OCI-LY3 (cell line): ENCODE results near the gene G6PD.

Experiments
- H2AFZ ChIP-seq: fragments of 200-600, 300-600 bp; shearing (Covaris generic); 2 replicates; pipeline ENCODE4 v1.6.0; 2014; ENCODE audit warnings: antibody characterized with exemption, low read depth, low read length
- H3K27ac ChIP-seq: fragments of 200-600, 300-600 bp; sonication (generic); 2 replicates; pipeline ENCODE4 v1.5.1; 2014; ENCODE audit warnings: mild to moderate bottlenecking, low read length, moderate library complexity, mixed read lengths
- H3K27me3 ChIP-seq: fragments of 200-600, 300-600 bp; sonication (generic); 2 replicates; pipeline ENCODE4 v1.6.1; 2014; ENCODE audit warnings: low read depth, low read length, mixed read lengths
- H3K36me3 ChIP-seq: fragments of 200-600, 300-600 bp; sonication (generic); replicated peaks from 2 replicates; pipeline ENCODE3; 2014; ENCODE audit warnings: low read depth, low read length, mixed read lengths
- H3K4me1 ChIP-seq: fragments of 300-600, 200-600 bp; sonication (generic); 2 replicates; pipeline ENCODE4 v1.6.1; 2014; ENCODE audit warnings: low read length, mixed read lengths
- H3K4me2 ChIP-seq: fragments of 200-600, 300-600 bp; sonication (generic); 2 replicates; pipeline ENCODE4 v1.6.1; 2014; ENCODE audit warnings: low read length, mixed read lengths
- H3K4me3 ChIP-seq: fragments of 300-600, 200-600 bp; sonication (generic); 2 replicates; pipeline ENCODE4 v1.5.1; 2014; ENCODE audit warnings: antibody characterized with exemption, mild to moderate bottlenecking, low read length, moderate library complexity
- H3K79me2 ChIP-seq: fragments of 300-600, 200-600 bp; shearing (Covaris generic); 2 replicates; pipeline ENCODE4 v1.6.1; 2014; ENCODE audit warnings: mild to moderate bottlenecking, low read length, mixed read lengths
- H3K9ac ChIP-seq: fragments of 300-600, 200-600 bp; shearing (Covaris generic); 2 replicates; pipeline ENCODE4 v1.6.0; 2014; ENCODE audit warnings: mild to moderate bottlenecking, low read length, moderate library complexity
- H3K9me3 ChIP-seq: fragments of 200-600, 300-600 bp; shearing (Covaris generic); 2 replicates; pipeline ENCODE4 v1.6.1; 2014; ENCODE audit warnings: low read length, mixed read lengths; ENCODE audit not compliant: insufficient read depth
- H4K20me1 ChIP-seq: fragments of 200-600, 300-600 bp; sonication (generic); 2 replicates; pipeline ENCODE4 v1.6.1; 2016; ENCODE audit warnings: low read length, mixed read lengths; ENCODE audit not compliant: insufficient read depth
- CTCF ChIP-seq: fragments of 200-600, 300-600 bp; sonication (generic); IDR thresholded peaks from 2 replicates; pipeline ENCODE4 v1.5.1; 2014; ENCODE audit warnings: antibody characterized with exemption, low read length, low read depth
- EZH2phosphoT487 ChIP-seq: fragments of 200-600 bp; shearing (Covaris generic); IDR thresholded peaks from 2 replicates; pipeline ENCODE4 v1.6.1; 2018; ENCODE audit warnings: antibody characterized with exemption, mixed run types, low read depth

The G6PD gene

GRCh38 chrX:154546354-154547244 lies at the start of gene G6PD:
Gene G6PD (minus strand): TSS chrX:154546846. CDS start chrX:154546155, 691 bp downstream.
- peak within 1 kb of the TSS; percentile 91 for H3K9ac ChIP-seq
- H3K79me2 ChIP-seq, result peaks cover 30% of the 10 kb centered on the region
- H3K4me1 ChIP-seq, result 0 out of 2 replicates have a peak, but pooled peaks cover 5% of the 10 kb centered on the region
- no peaks in the 10 kb centered on the region for H3K9me3 ChIP-seq
- peak within 1 kb of the TSS; percentile 98 for H3K4me3 ChIP-seq
- peak within 1 kb of the TSS; percentile 93 for H3K27ac ChIP-seq
- no peaks in the 10 kb centered on the region for H4K20me1 ChIP-seq
- H3K4me2 ChIP-seq, result peak within 1 kb of the TSS; percentile 98
- H2AFZ ChIP-seq, result peak within 1 kb of the TSS; percentile 83; the same call in 1 of the 2 replicates
- no peaks in the 10 kb centered on the region for H3K27me3 ChIP-seq
- H3K36me3 ChIP-seq, result no peaks in the 10 kb centered on the region
- no peak for TF ChIP-seq CTCF
- TF ChIP-seq EZH2phosphoT487, result no peak

- H3K4me2 ChIP-seq, result no peak overlapping the region
- H3K36me3 ChIP-seq, result no peaks in the 10 kb centered on the region
- H3K9ac ChIP-seq, result no peak overlapping the region
- H3K4me1 ChIP-seq, result no peaks in the 10 kb centered on the region
- no peak overlapping the region for H2AFZ ChIP-seq
- H3K4me3 ChIP-seq, result no peak overlapping the region
- no peaks in the 10 kb centered on the region for H3K9me3 ChIP-seq
- H3K27me3 ChIP-seq, result peaks cover 3% of the 10 kb centered on the region; the same call in 1 of the 2 replicates
- no peak for TF ChIP-seq EZH2phosphoT487
- no peaks in the 10 kb centered on the region for H4K20me1 ChIP-seq
- H3K27ac ChIP-seq, result no peak overlapping the region
- no peaks in the 10 kb centered on the region for H3K79me2 ChIP-seq
Measured at GRCh38 chrX:154595559-154596249, 49.1 kb upstream of the G6PD start.

- Histone ChIP-seq H3K9ac (no peak overlapping the region), H3K79me2 (no peaks in the 10 kb centered on the region), H3K4me2 (no peak overlapping the region), H3K4me1 (no peaks in the 10 kb centered on the region), H2AFZ (no peak overlapping the region), H3K27ac (no peak overlapping the region), H3K36me3 (no peaks in the 10 kb centered on the region), H4K20me1 (no peaks in the 10 kb centered on the region), H3K4me3 (no peak overlapping the region), H3K27me3 (peaks cover 3% of the 10 kb centered on the region; the same call in 1 of the 2 replicates), H3K9me3 (no peaks in the 10 kb centered on the region)
- TF ChIP-seq EZH2phosphoT487, result no peak
- no peak for TF ChIP-seq CTCF
Measured at GRCh38 chrX:154594491-154594890, 47.8 kb upstream of the G6PD start.

- TF ChIP-seq CTCF, result no peak
- TF ChIP-seq EZH2phosphoT487, result no peak
- Histone ChIP-seq H3K27ac (no peak overlapping the region), H3K9me3 (no peaks in the 10 kb centered on the region), H4K20me1 (no peaks in the 10 kb centered on the region), H3K79me2 (no peaks in the 10 kb centered on the region), H3K9ac (no peak overlapping the region), H2AFZ (no peak overlapping the region), H3K4me3 (no peak overlapping the region), H3K4me1 (no peaks in the 10 kb centered on the region), H3K4me2 (no peak overlapping the region), H3K27me3 (peaks cover 3% of the 10 kb centered on the region; the same call in 1 of the 2 replicates), H3K36me3 (no peaks in the 10 kb centered on the region)
Measured at GRCh38 chrX:154593201-154593600, 46.6 kb upstream of the G6PD start.
